IMR-90 (cell line): ENCODE measurements around the gene IARS2. TPM values are rescaled to one million over a fixed set of nuclear protein-coding genes. Genes with fewer than 3 reads are reported as not detected.
A peak's percentile ranks its signal among the peaks of the same experiment; 100 is the strongest.

Source experiments
- ATAC-seq: fragments of 200-7000 bp; cut with Tn5 transposase; 2 replicates; pipeline ENCODE4 v1.9.1; 2020; ENCODE audit warnings: low read depth, mild to moderate bottlenecking, moderate library complexity
- BruUV-seq: library from RNA; stranded (reverse); fragments of 400-500 nt; replicated peaks from 2 replicates; lab custom pipeline; 2021; lab: Mats Ljungman, UMichigan
- CTCF ChIA-PET: fragments of 300-600 bp; formaldehyde crosslinking; extraction: SDS; loops from one replicate; lab custom pipeline; 2021; ENCODE audit warnings: antibody characterized with exemption; lab: Yijun Ruan, JAX
- POLR2A ChIA-PET: fragments of 300-600 bp; sonication (Branson Sonifier 250); formaldehyde crosslinking; loops from one replicate; lab custom pipeline; 2022; ENCODE audit warnings: antibody characterized with exemption; ENCODE audit not compliant: unreplicated experiment; lab: Charles Lee
- DNase-seq: peaks from one replicate; pipeline ENCODE4 v3.0.0; 2013
- H2AFZ ChIP-seq: replicated peaks from 2 replicates; pipeline ENCODE3; 2013; ENCODE audit warnings: low read length, mild to moderate bottlenecking; ENCODE audit not compliant: poor library complexity
- H2AK5ac ChIP-seq: 2 replicates; pipeline ENCODE4 v1.6.1; 2013; ENCODE audit warnings: low read depth, low read length, inconsistent platforms
- H2AK9ac ChIP-seq: replicated peaks from 2 replicates; pipeline ENCODE3; 2013; ENCODE audit warnings: mild to moderate bottlenecking, low read depth, low read length, moderate library complexity; ENCODE audit not compliant: poor library complexity
- H2BK120ac ChIP-seq: 2 replicates; pipeline ENCODE4 v1.6.1; 2013; ENCODE audit warnings: low read depth, low read length, inconsistent platforms
- H2BK15ac ChIP-seq: 3 replicates; pipeline ENCODE4 v1.6.1; 2013; ENCODE audit warnings: low read depth, low read length, inconsistent platforms
- H2BK20ac ChIP-seq: 2 replicates; pipeline ENCODE4 v1.6.1; 2013; ENCODE audit warnings: low read depth, mild to moderate bottlenecking, inconsistent platforms, low read length, moderate library complexity
- H2BK5ac ChIP-seq: 2 replicates; pipeline ENCODE4 v1.6.1; 2013; ENCODE audit warnings: mild to moderate bottlenecking, low read depth, low read length, inconsistent platforms; ENCODE audit not compliant: poor library complexity, severe bottlenecking
- H3K14ac ChIP-seq: replicated peaks from 2 replicates; pipeline ENCODE4 v1.6.1; 2013; ENCODE audit warnings: low read depth, low read length, inconsistent platforms
- H3K18ac ChIP-seq: 2 replicates; pipeline ENCODE4 v1.6.1; 2013; ENCODE audit warnings: low read depth, low read length, control low read depth
- H3K23ac ChIP-seq: 2 replicates; pipeline ENCODE4 v1.6.1; 2013; ENCODE audit warnings: low read depth, low read length, inconsistent platforms
- H3K27ac ChIP-seq: 2 replicates; pipeline ENCODE4 v1.5.1; 2013; ENCODE audit warnings: mild to moderate bottlenecking, control low read depth, low read length; ENCODE audit not compliant: insufficient read depth
- H3K27me3 ChIP-seq: 2 replicates; pipeline ENCODE4 v1.6.1; 2013; ENCODE audit warnings: low read length; ENCODE audit not compliant: control insufficient read depth, insufficient read depth
- H3K36me3 ChIP-seq: 2 replicates; pipeline ENCODE4 v1.6.1; 2013; ENCODE audit warnings: low read length, mixed read lengths; ENCODE audit not compliant: control insufficient read depth, insufficient read depth
- H3K4ac ChIP-seq: 2 replicates; pipeline ENCODE4 v1.6.1; 2013; ENCODE audit warnings: low read depth, low read length, inconsistent platforms
- H3K4me1 ChIP-seq: 2 replicates; pipeline ENCODE4 v1.6.1; 2013; ENCODE audit warnings: low read length, mixed read lengths; ENCODE audit not compliant: control insufficient read depth, insufficient read depth
- H3K4me2 ChIP-seq: 2 replicates; pipeline ENCODE4 v1.6.1; 2013; ENCODE audit warnings: low read depth, mild to moderate bottlenecking, control low read depth, low read length, moderate library complexity
- H3K4me3 ChIP-seq: 2 replicates; pipeline ENCODE4 v1.5.1; 2013; ENCODE audit warnings: low read depth, mild to moderate bottlenecking, control low read depth, low read length, moderate library complexity; ENCODE audit not compliant: insufficient read depth
- H3K56ac ChIP-seq: 2 replicates; pipeline ENCODE4 v1.6.1; 2013; ENCODE audit warnings: low read length, inconsistent platforms; ENCODE audit not compliant: insufficient read depth; ENCODE audit errors: extremely low read depth
- H3K79me1 ChIP-seq, 2 experiments: 2 replicates each; pipeline ENCODE4 v1.6.1; 2013; ENCODE audit warnings: low read length in 2 of 2, inconsistent platforms in 1 of 2, low read depth in 1 of 2
- H3K9ac ChIP-seq: 2 replicates; pipeline ENCODE4 v1.6.1; 2013; ENCODE audit warnings: low read depth, low read length, control low read depth
- H3K9me1 ChIP-seq: 2 replicates; pipeline ENCODE4 v1.6.1; 2013; ENCODE audit warnings: low read length, inconsistent platforms; ENCODE audit not compliant: insufficient read depth
- H3K9me3 ChIP-seq: 2 replicates; pipeline ENCODE4 v1.6.1; 2013; ENCODE audit warnings: low read length; ENCODE audit not compliant: control insufficient read depth, insufficient read depth
- H4K20me1 ChIP-seq: 2 replicates; pipeline ENCODE4 v1.6.1; 2013; ENCODE audit warnings: low read length, inconsistent platforms; ENCODE audit not compliant: insufficient read depth
- H4K5ac ChIP-seq: 2 replicates; pipeline ENCODE4 v1.6.1; 2013; ENCODE audit warnings: mild to moderate bottlenecking, low read depth, low read length, control low read depth
- H4K8ac ChIP-seq, 2 experiments: 2 replicates each; pipeline ENCODE4 v1.6.1; 2013; ENCODE audit warnings: low read depth in 2 of 2, low read length in 2 of 2, control low read depth in 1 of 2, inconsistent platforms in 1 of 2
- H4K91ac ChIP-seq: 2 replicates; pipeline ENCODE4 v1.6.1; 2013; ENCODE audit warnings: low read depth, low read length, inconsistent platforms; ENCODE audit not compliant: insufficient read depth
- BHLHE40 ChIP-seq: fragments of 150-350 bp; IDR thresholded peaks from 2 replicates; pipeline ENCODE4 v1.6.1; 2016; ENCODE audit warnings: mild to moderate bottlenecking, low read depth, low read length
- CEBPB ChIP-seq: IDR thresholded peaks from 2 replicates; pipeline ENCODE4 v1.6.1; 2012; ENCODE audit warnings: low read depth, low read length, improper control_type of control experiment
- CHD1 ChIP-seq: IDR thresholded peaks from 2 replicates; pipeline ENCODE4 v1.6.1; 2012; ENCODE audit warnings: low read depth, low read length, improper control_type of control experiment
- FOS ChIP-seq: fragments of 150-350 bp; IDR thresholded peaks from 2 replicates; pipeline ENCODE4 v1.6.1; 2016; ENCODE audit warnings: low read depth, low read length
- MAFK ChIP-seq: IDR thresholded peaks from 2 replicates; pipeline ENCODE4 v1.6.1; 2012; ENCODE audit warnings: low read depth, low read length, improper control_type of control experiment
- MAZ ChIP-seq: IDR thresholded peaks from 2 replicates; pipeline ENCODE4 v1.6.1; 2012; ENCODE audit warnings: low read depth, mild to moderate bottlenecking, low read length, improper control_type of control experiment, moderate library complexity, borderline replicate concordance
- MXI1 ChIP-seq: IDR thresholded peaks from 2 replicates; pipeline ENCODE4 v1.6.1; 2012; ENCODE audit warnings: low read depth, mild to moderate bottlenecking, low read length, moderate library complexity, borderline replicate concordance
- NFE2L2 ChIP-seq: fragments of 150-350 bp; IDR thresholded peaks from 2 replicates; pipeline ENCODE4 v1.6.1; 2016; ENCODE audit warnings: low read depth, mild to moderate bottlenecking, low read length
- POLR2A ChIP-seq: IDR thresholded peaks from 2 replicates; pipeline ENCODE4 v1.6.1; 2012; ENCODE audit warnings: mild to moderate bottlenecking, low read depth, low read length
- RAD21 ChIP-seq: IDR thresholded peaks from 2 replicates; pipeline ENCODE4 v1.6.1; 2012; ENCODE audit warnings: low read length, improper control_type of control experiment
- RCOR1 ChIP-seq: IDR thresholded peaks from 2 replicates; pipeline ENCODE4 v1.6.1; 2012; ENCODE audit warnings: mild to moderate bottlenecking, low read length, improper control_type of control experiment; ENCODE audit not compliant: insufficient replicate concordance
- RFX5 ChIP-seq: IDR thresholded peaks from 2 replicates; pipeline ENCODE4 v1.8.0; 2012; ENCODE audit warnings: low read depth, mild to moderate bottlenecking, low read length, moderate library complexity
- SMC3 ChIP-seq: fragments of 150-350 bp; IDR thresholded peaks from 2 replicates; pipeline ENCODE4 v1.6.1; 2016; ENCODE audit warnings: low read depth, mild to moderate bottlenecking, antibody characterized with exemption, low read length, moderate library complexity
- WGBS, 2 experiments: methylation state at CpG; one replicate each; pipeline versions ENCODE4 v1.1.5 to v1.1.7; 2013; ENCODE audit warnings: missing lambda C conversion rate in 2 of 2; ENCODE audit not compliant: insufficient read length in 1 of 2; ENCODE audit errors: extremely low coverage in 2 of 2; 5-methylcytosine and 5-hydroxymethylcytosine counted together
- dilution Hi-C: fragments of 300-500 bp; cut with HindIII; formaldehyde crosslinking; loops from one replicate; pipeline ENCODE4 v1.14.3; 2018; ENCODE audit warnings: low sequenced_read_pairs; ENCODE audit not compliant: unreplicated experiment
- in situ Hi-C: fragments of 300-500 bp; cut with MboI; formaldehyde crosslinking; loops from 3 replicates; pipeline ENCODE4 v1.14.3; 2019; ENCODE audit warnings: low sequenced_read_pairs, inconsistent platforms, mixed read lengths
- intact Hi-C: fragments of 100-400 bp; cut with micrococcal nuclease; formaldehyde crosslinking; loops from 2 replicates; pipeline ENCODE4 v1.10.0; 2022
- polyA plus RNA-seq, 3 experiments: library from polyadenylated mRNA; depleted of rRNA; stranded (reverse); fragments of >200 nt; gene quantifications; 2 replicates each; pipeline ENCODE4 v1.2.3, GENCODE V29; 2012; ENCODE audit warnings: low replicate concordance in 1 of 3
- total RNA-seq: library from RNA; depleted of rRNA; stranded (reverse); fragments of >200 nt; gene quantifications from 2 replicates; pipeline ENCODE4 v1.2.3, GENCODE V29; 2012
- TF ChIP-seq, protein P1 (sequence below): fragments of 150-350 bp; IDR thresholded peaks from 2 replicates; pipeline ENCODE4 v1.6.1; 2017; ENCODE audit warnings: mild to moderate bottlenecking, antibody characterized with exemption, low read length, low read depth
- TF ChIP-seq, protein P2 (sequence below): fragments of 150-350 bp; IDR thresholded peaks from 2 replicates; pipeline ENCODE4 v1.6.1; 2016; ENCODE audit warnings: low read depth, mild to moderate bottlenecking, low read length, moderate library complexity, borderline replicate concordance

The IARS2 gene
- total and polyA plus RNA-seq, 2 of the 4 experiments (the other 2 are of a cell fraction) = 34.8 to 77.4 TPM

- Histone ChIP-seq H3K36me3 (peaks cover under 1% of the 10 kb centered on the region), H2AK9ac (no peak overlapping the region), H3K9me1 (peaks cover 2% of the 10 kb centered on the region; the same call in 1 of the 2 replicates), H3K23ac (peak overlapping the region; percentile 81), H3K4me3 (peak overlapping the region; percentile 85), H3K9me3 (no peaks in the 10 kb centered on the region), H3K14ac (no peak overlapping the region), H3K9ac (peak overlapping the region; percentile 92), H4K91ac (no peak overlapping the region), H4K8ac (no peak overlapping the region), H3K56ac (no peak overlapping the region), H2AFZ (no peak overlapping the region), H3K4me2 (peak overlapping the region; percentile 95), H3K18ac (no peak overlapping the region), H3K79me1 (peaks cover 5 to 24% of the 10 kb centered on the region in 2 experiments; a peak in 2 of 4 replicates), H2BK15ac (no peak overlapping the region), H3K27me3 (no peaks in the 10 kb centered on the region), H4K20me1 (peaks cover 7% of the 10 kb centered on the region; the same call in 1 of the 2 replicates), H2BK5ac (no peak overlapping the region), H3K27ac (no peak overlapping the region), H4K5ac (no peak overlapping the region), H3K4me1 (0 out of 2 replicates have a peak, but pooled peaks cover 3% of the 10 kb centered on the region), H2AK5ac (no peak overlapping the region), H2BK20ac (no peak overlapping the region), H3K4ac (no peak overlapping the region), H2BK120ac (no peak overlapping the region)
- dilution Hi-C loops (no loop called here), intact Hi-C loops (no loop called here), in situ Hi-C loops (no loop called here)
- CTCF ChIA-PET = no interaction called here
- ATAC-seq (no peak), DNase-seq (no peak)
- POLR2A ChIA-PET = interaction anchor here (0.7 kb wide), 1 partner anchor 13 kb away, joined by 4 read pairs; no protein-coding TSS in a partner anchor
- BruUV-seq = TSS peak; percentile 36
- no CpG with 5 or more reads among the region's 4 CpGs for WGBS, 2 experiments
- TF ChIP-seq RCOR1 (no peak), NFE2L2 (no peak), SMC3 (no peak), MXI1 (no peak), CEBPB (no peak), MAZ (no peak), BHLHE40 (no peak), RFX5 (no peak), RAD21 (no peak), FOS (no peak), MAFK (no peak), POLR2A (no peak), CHD1 (no peak)
- TF ChIP-seq, protein P1, sequence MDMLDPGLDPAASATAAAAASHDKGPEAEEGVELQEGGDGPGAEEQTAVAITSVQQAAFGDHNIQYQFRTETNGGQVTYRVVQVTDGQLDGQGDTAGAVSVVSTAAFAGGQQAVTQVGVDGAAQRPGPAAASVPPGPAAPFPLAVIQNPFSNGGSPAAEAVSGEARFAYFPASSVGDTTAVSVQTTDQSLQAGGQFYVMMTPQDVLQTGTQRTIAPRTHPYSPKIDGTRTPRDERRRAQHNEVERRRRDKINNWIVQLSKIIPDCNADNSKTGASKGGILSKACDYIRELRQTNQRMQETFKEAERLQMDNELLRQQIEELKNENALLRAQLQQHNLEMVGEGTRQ = no peak
- TF ChIP-seq, protein P2, sequence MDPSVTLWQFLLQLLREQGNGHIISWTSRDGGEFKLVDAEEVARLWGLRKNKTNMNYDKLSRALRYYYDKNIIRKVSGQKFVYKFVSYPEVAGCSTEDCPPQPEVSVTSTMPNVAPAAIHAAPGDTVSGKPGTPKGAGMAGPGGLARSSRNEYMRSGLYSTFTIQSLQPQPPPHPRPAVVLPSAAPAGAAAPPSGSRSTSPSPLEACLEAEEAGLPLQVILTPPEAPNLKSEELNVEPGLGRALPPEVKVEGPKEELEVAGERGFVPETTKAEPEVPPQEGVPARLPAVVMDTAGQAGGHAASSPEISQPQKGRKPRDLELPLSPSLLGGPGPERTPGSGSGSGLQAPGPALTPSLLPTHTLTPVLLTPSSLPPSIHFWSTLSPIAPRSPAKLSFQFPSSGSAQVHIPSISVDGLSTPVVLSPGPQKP = no peak
These were observed 49.1 kb upstream of the IARS2 start for GRCh38 chr1:220044678-220045355.
